GM12878 (cell line): Measurements from ENCODE around the gene HOOK2. TPM values are rescaled to one million over a fixed set of nuclear protein-coding genes. Genes with fewer than 3 reads are reported as not detected.

Source experiments
- ATAC-seq: fragments of 200-7000 bp; cut with Tn5 transposase; 3 replicates; pipeline ENCODE4 v1.9.1; 2020; ENCODE audit warnings: mild to moderate bottlenecking, moderate library complexity
- BruUV-seq: library from RNA; stranded (reverse); fragments of 400-500 nt; replicated peaks from 2 replicates; lab custom pipeline; 2021; lab: Mats Ljungman, UMichigan
- CTCF ChIA-PET: fragments of 300-600 bp; sonication (Branson Sonifier 250); formaldehyde crosslinking; extraction: SDS; loops from one replicate; lab custom pipeline; 2021; ENCODE audit warnings: inconsistent platforms; lab: Yijun Ruan, JAX
- POLR2A ChIA-PET: fragments of 350-600 bp; formaldehyde crosslinking; extraction: SDS; loops from one replicate; lab custom pipeline; 2021; ENCODE audit warnings: inconsistent platforms; lab: Charles Lee
- RAD21 ChIA-PET: fragments of 300-600 bp; sonication (Branson Sonifier 250); formaldehyde crosslinking; loops from one replicate; lab custom pipeline; 2023; ENCODE audit warnings: antibody characterized with exemption; ENCODE audit not compliant: unreplicated experiment; lab: Charles Lee
- SMC1A ChIA-PET: fragments of 300-600 bp; sonication (Branson Sonifier 250); formaldehyde crosslinking; loops from one replicate; lab custom pipeline; 2023; ENCODE audit not compliant: unreplicated experiment, uncharacterized antibody; lab: Charles Lee
- DNase-seq: peaks from one replicate; pipeline ENCODE4 v3.0.0-alpha.2; 2011; ENCODE audit warnings: low read depth, low spot score
- FAIRE-seq: peaks from 3 replicates; lab custom pipeline; 2011; peaks lifted over from hg19 to GRCh38; lab: Jason Lieb, UNC
- H2AFZ ChIP-seq: 2 replicates; pipeline ENCODE4 v1.6.0; 2011; ENCODE audit warnings: low read depth, low read length, control low read depth; ENCODE audit not compliant: control insufficient read depth
- H3K27ac ChIP-seq: 2 replicates; pipeline ENCODE4 v1.5.1; 2011; ENCODE audit warnings: control low read depth; ENCODE audit not compliant: control insufficient read depth, insufficient read depth
- H3K27me3 ChIP-seq, 2 experiments: replicated peaks in 1 of 2; 2 replicates each; pipeline versions ENCODE4 v1.6.0 to v1.6.1; 2011; ENCODE audit warnings: low read length in 1 of 2; ENCODE audit not compliant: control insufficient read depth in 2 of 2, insufficient read depth in 2 of 2
- H3K36me3 ChIP-seq, 2 experiments: 2 replicates each; pipeline ENCODE4 v1.5.1; 2011; ENCODE audit warnings: low read length in 1 of 2; ENCODE audit not compliant: control insufficient read depth in 2 of 2, insufficient read depth in 2 of 2
- H3K4me1 ChIP-seq: 2 replicates; pipeline ENCODE4 v1.6.1; 2011; ENCODE audit warnings: mild to moderate bottlenecking, low read length, moderate library complexity, mixed read lengths; ENCODE audit not compliant: control insufficient read depth, insufficient read depth
- H3K4me2 ChIP-seq: 2 replicates; pipeline ENCODE4 v1.6.0; 2011; ENCODE audit warnings: control low read depth; ENCODE audit not compliant: control insufficient read depth, insufficient read depth
- H3K4me3 ChIP-seq: fragments of 200-600 bp; sonication (generic); 2 replicates; pipeline ENCODE4 v1.5.1; 2016
- H3K79me2 ChIP-seq: 2 replicates; pipeline ENCODE4 v1.6.0; 2011; ENCODE audit warnings: low read length; ENCODE audit not compliant: control insufficient read depth, insufficient read depth
- H3K9ac ChIP-seq: 2 replicates; pipeline ENCODE4 v1.8.0; 2011; ENCODE audit warnings: low read length, control low read depth, mixed read lengths; ENCODE audit not compliant: control insufficient read depth, insufficient read depth
- H3K9me3 ChIP-seq: replicated peaks from 3 replicates; pipeline ENCODE4 v1.5.1; 2011; ENCODE audit warnings: mild to moderate bottlenecking, low read length; ENCODE audit not compliant: control insufficient read depth, insufficient read depth
- H4K20me1 ChIP-seq: 2 replicates; pipeline ENCODE4 v1.6.0; 2011; ENCODE audit not compliant: control insufficient read depth, insufficient read depth
- BMI1 ChIP-seq: fragments of 450-650 bp; IDR thresholded peaks from 2 replicates; pipeline ENCODE4 v1.6.1; 2016; ENCODE audit warnings: mild to moderate bottlenecking, moderate library complexity, borderline replicate concordance
- EED ChIP-seq: sonication (generic); IDR thresholded peaks from 2 replicates; pipeline ENCODE4 v1.6.1; 2016; ENCODE audit warnings: antibody characterized with exemption, low read depth
- ETV6 ChIP-seq, 2 experiments: fragments of 450-650 bp in 1 of 2; IDR thresholded peaks in 1 of 2; conservative IDR thresholded peaks in 1 of 2; 2 replicates each; pipeline ENCODE4 v1.6.1; 2014; ENCODE audit warnings: antibody characterized with exemption in 1 of 2, borderline replicate concordance in 1 of 2, low read depth in 1 of 2, mild to moderate bottlenecking in 1 of 2, moderate library complexity in 1 of 2
- HDGF ChIP-seq: fragments of 450-650 bp; IDR thresholded peaks from 2 replicates; pipeline ENCODE4 v1.6.1; 2016; ENCODE audit warnings: antibody characterized with exemption
- IKZF2 ChIP-seq, 2 experiments: fragments of 450-650 bp; IDR thresholded peaks; 2 replicates each; pipeline ENCODE4 v1.6.1; 2017; ENCODE audit warnings: mild to moderate bottlenecking in 2 of 2, moderate library complexity in 2 of 2
- MYC ChIP-seq: IDR thresholded peaks from 2 replicates; pipeline ENCODE4 v1.6.1; 2011; ENCODE audit warnings: mild to moderate bottlenecking, low read length, moderate library complexity, inconsistent platforms; ENCODE audit not compliant: insufficient read depth, insufficient replicate concordance, insufficient read length, severe bottlenecking
- NBN ChIP-seq: fragments of 450-650 bp; IDR thresholded peaks from 2 replicates; pipeline ENCODE4 v1.6.1; 2016
- POLR2AphosphoS5 ChIP-seq: IDR thresholded peaks from 2 replicates; pipeline ENCODE4 v1.6.1; 2011; ENCODE audit warnings: mild to moderate bottlenecking, low read length, inconsistent platforms
- RCOR1 ChIP-seq: conservative IDR thresholded peaks from 2 replicates; pipeline ENCODE4 v1.6.1; 2012; ENCODE audit warnings: low read depth, low read length, improper control_type of control experiment
- SP1 ChIP-seq: IDR thresholded peaks from one replicate; pipeline ENCODE4 v1.6.1; 2011; ENCODE audit warnings: low read depth, low read length
- SPI1 ChIP-seq: IDR thresholded peaks from 2 replicates; pipeline ENCODE4 v1.6.1; 2011; ENCODE audit warnings: low read depth, mild to moderate bottlenecking, low read length, moderate library complexity, borderline replicate concordance; ENCODE audit not compliant: insufficient read depth
- STAT3 ChIP-seq: IDR thresholded peaks from 2 replicates; pipeline ENCODE4 v1.6.1; 2011; ENCODE audit warnings: low read depth, low read length, improper control_type of control experiment
- WGBS: methylation state at CpG from one replicate; pipeline ENCODE4 v1.1.6; 2016; ENCODE audit warnings: low lambda C conversion rate; ENCODE audit not compliant: insufficient replicate concordance, insufficient coverage; ENCODE audit errors: missing lambda C conversion rate; 5-methylcytosine and 5-hydroxymethylcytosine counted together
- in situ Hi-C: fragments of 300-500 bp; cut with MboI; formaldehyde crosslinking; loops from 9 replicates; pipeline ENCODE4 v1.14.3; 2018; ENCODE audit warnings: mixed read lengths
- intact Hi-C: fragments of 100-400 bp; cut with micrococcal nuclease; formaldehyde crosslinking; loops from one replicate; pipeline ENCODE4 v1.14.2; 2022; ENCODE audit not compliant: unreplicated experiment
- polyA plus RNA-seq, 11 experiments: library from polyadenylated mRNA; depleted of rRNA in 4 of 11; unstranded in 6 of 11; stranded (reverse) in 5 of 11; fragments of >200 nt; fragmentation: Nextera tagmentation in 4 of 11; fragmentation: Illumina TruSeq in 1 of 11; extraction: Ambion mirVana in 4 of 11; extraction: Trizol in 1 of 11; gene quantifications; 1 replicate in 1 of 11; 2 replicates in 10 of 11; pipeline versions ENCODE4 v1.2.1 to v1.2.3, GENCODE V29; 2011 to 2016; ENCODE audit warnings: inconsistent platforms in 2 of 11, missing spikeins in 2 of 11, low read depth in 1 of 11
- total RNA-seq, 4 experiments: library from RNA; depleted of rRNA in 3 of 4; stranded (reverse); fragments of >200 nt in 3 of 4; fragmentation: Illumina TruSeq in 1 of 4; extraction: Trizol in 1 of 4; gene quantifications; 2 replicates each; pipeline versions ENCODE4 v1.2.1 to v1.2.3, GENCODE V29; 2013 to 2021
- TF ChIP-seq, protein P1 (sequence below): fragments of 450-650 bp; IDR thresholded peaks from 2 replicates; pipeline ENCODE4 v1.6.1; 2016; ENCODE audit warnings: mild to moderate bottlenecking

HOOK2 gene
- total and polyA plus RNA-seq, 10 of the 15 experiments (the other 5 are each of a cell fraction or from before 2014, with no cell fraction given), result 1.5 to 9.6 (median 6.2) TPM

DNA sequence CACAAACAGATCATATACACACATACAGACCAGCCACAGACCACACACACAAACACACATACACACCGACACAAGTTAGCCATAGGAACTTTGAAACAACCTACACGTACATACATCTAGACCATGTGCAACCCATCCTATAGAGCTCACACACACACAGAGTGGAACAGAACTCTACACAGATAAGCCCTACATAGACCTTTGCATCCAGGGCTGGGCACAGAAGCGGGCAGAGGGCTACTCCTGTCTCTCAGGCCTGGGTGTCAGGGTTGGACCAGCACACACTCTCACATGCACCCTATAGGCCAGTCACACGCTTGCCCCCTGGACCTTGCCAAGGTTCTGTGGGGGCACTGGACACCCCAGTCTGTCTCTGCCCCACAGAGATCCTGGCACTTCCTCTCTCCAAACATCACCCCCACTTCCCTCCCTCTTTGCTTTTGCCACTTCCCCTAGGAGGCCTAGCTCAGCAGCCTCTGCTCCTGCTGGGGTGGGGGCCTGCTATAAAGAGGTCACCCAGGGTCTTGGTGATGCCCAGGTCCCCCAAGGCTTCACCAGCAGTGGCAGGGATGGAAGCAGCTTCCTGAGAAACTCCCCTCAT is 10.2 kb upstream of the HOOK2 start:
- CTCF ChIA-PET, result interaction anchor here (4.1 to 4.2 kb wide), 2 partner anchors 8 to 11 kb away, joined by 22 to 44 read pairs; no protein-coding TSS in a partner anchor
- Histone ChIP-seq H3K4me2 (peak overlapping the region; percentile 61), H3K9ac (peak overlapping the region; percentile 77), H3K36me3 (no peaks in the 10 kb centered on the region), H3K9me3 (no peaks in the 10 kb centered on the region), H3K79me2 (peaks cover 16% of the 10 kb centered on the region), H3K27ac (peak overlapping the region; percentile 97), H2AFZ (peak overlapping the region; percentile 49), H3K4me1 (peaks cover 69% of the 10 kb centered on the region)
- in situ Hi-C loops, result no loop called here
- no peak for DNase-seq
- ATAC-seq, result no peak
- 25% methylated on average over 4 of the region's 4 CpGs for WGBS
- POLR2A ChIA-PET, result interaction anchor here (2.4 kb wide), 1 partner anchor 11 kb away, joined by 11 read pairs; no protein-coding TSS in a partner anchor
- TF ChIP-seq ETV6 (conservative IDR thresholded peaks at IDR 0.05 in 1 of 2, IDR thresholded peaks at IDR 0.05 in 1 of 2; ENCODE audit: borderline replicate concordance in 1 of 2, low read depth in 1 of 2) (0 out of 4 replicates have a peak, but pooled peaks of 1 of the 2 experiments have one; percentile 6), NBN (peak; percentile 85), IKZF2 (IDR thresholded peaks at IDR 0.05) (peak in 1 of 2 experiments; percentile 8; a peak in 2 of 4 replicates), HDGF (peak; percentile 86; the same call in 1 of the 2 replicates), BMI1 (0 out of 2 replicates have a peak, but pooled peaks have one; percentile 35), POLR2AphosphoS5 (0 out of 2 replicates have a peak, but pooled peaks have one; percentile 1), STAT3 (no peak), RCOR1 (no peak), MYC (no peak), SP1 (no peak), EED (peak; percentile 50), SPI1 (peak; percentile 85; the same call in 1 of the 2 replicates)
- TF ChIP-seq, protein P1, sequence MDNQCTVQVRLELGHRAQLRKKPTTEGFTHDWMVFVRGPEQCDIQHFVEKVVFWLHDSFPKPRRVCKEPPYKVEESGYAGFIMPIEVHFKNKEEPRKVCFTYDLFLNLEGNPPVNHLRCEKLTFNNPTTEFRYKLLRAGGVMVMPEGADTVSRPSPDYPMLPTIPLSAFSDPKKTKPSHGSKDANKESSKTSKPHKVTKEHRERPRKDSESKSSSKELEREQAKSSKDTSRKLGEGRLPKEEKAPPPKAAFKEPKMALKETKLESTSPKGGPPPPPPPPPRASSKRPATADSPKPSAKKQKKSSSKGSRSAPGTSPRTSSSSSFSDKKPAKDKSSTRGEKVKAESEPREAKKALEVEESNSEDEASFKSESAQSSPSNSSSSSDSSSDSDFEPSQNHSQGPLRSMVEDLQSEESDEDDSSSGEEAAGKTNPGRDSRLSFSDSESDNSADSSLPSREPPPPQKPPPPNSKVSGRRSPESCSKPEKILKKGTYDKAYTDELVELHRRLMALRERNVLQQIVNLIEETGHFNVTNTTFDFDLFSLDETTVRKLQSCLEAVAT, result peak; percentile 70
- TF ChIP-seq, all 136 proteins: peak for 9
- no peaks in the 10 kb centered on the region for H4K20me1 ChIP-seq
- no peak overlapping the region for H3K4me3 ChIP-seq
- RAD21 ChIA-PET, result interaction anchor here (0.5 to 4.5 kb wide), 3 partner anchors 8 to 367 kb away, joined by 3 to 49 read pairs (median 5); no protein-coding TSS in a partner anchor
- SMC1A ChIA-PET, result interaction anchor here (1.2 to 4.1 kb wide), 2 partner anchors 8 to 10 kb away, joined by 6 to 28 read pairs; no protein-coding TSS in a partner anchor
- H3K27me3 ChIP-seq, result no peaks in the 10 kb centered on the region
- BruUV-seq, result no TSS peak
- intact Hi-C loops, result loop anchor here (5.0 to 10.0 kb wide), 2 partner anchors 152 to 1691 kb away; partner anchors contain the start of gene CALR
- no peak for FAIRE-seq
